GM12864 (cell line): ENCODE measurements around the gene NOL4L.
A peak's percentile ranks its signal among the peaks of the same experiment; 100 is the strongest.

ENCODE experiments used
- DNase-seq: peaks from one replicate; pipeline ENCODE4 v3.0.0-alpha.2; 2011; ENCODE audit warnings: low read depth
- H3K4me3 ChIP-seq: 2 replicates; pipeline ENCODE4 v1.5.1; 2011; ENCODE audit warnings: mild to moderate bottlenecking, low read depth, low read length, control low read depth
- CTCF ChIP-seq: IDR thresholded peaks from 2 replicates; pipeline ENCODE4 v1.5.1; 2011; ENCODE audit warnings: low read depth, mild to moderate bottlenecking, moderate library complexity, low read length, control low read depth, inconsistent platforms; ENCODE audit errors: missing control alignments

The NOL4L gene

GRCh38 chr20:32484958-32485769 is 100.0 kb downstream of the NOL4L start:
- peak; percentile 83 for TF ChIP-seq CTCF
- peak; percentile 47 for DNase-seq
- peak overlapping the region; percentile 39 for H3K4me3 ChIP-seq

GRCh38 chr20:32484225-32484957 is 100.7 kb downstream of the NOL4L start:
- TF ChIP-seq CTCF, result no peak
- H3K4me3 ChIP-seq, result peak overlapping the region; percentile 39
- no peak for DNase-seq

GRCh38 chr20:32483351-32484224 is 101.5 kb downstream of the NOL4L start:
- TF ChIP-seq CTCF, result no peak
- no peak for DNase-seq
- peak overlapping the region; percentile 30 for H3K4me3 ChIP-seq

- peak overlapping the region; percentile 33; the same call in 1 of the 2 replicates for H3K4me3 ChIP-seq
- no peak for DNase-seq
- TF ChIP-seq CTCF, result no peak
Measured at GRCh38 chr20:32482442-32483261, 102.5 kb downstream of the NOL4L start.

- no peak overlapping the region for H3K4me3 ChIP-seq
- no peak for TF ChIP-seq CTCF
- DNase-seq, result no peak
Measured at GRCh38 chr20:32482143-32482441, 103.0 kb downstream of the NOL4L start.
